MG63 (cell line): ENCODE measurements around the gene DGCR8. TPM values are rescaled to one million over a fixed set of nuclear protein-coding genes. Genes with fewer than 3 reads are reported as not detected.
A peak's percentile ranks its signal among the peaks of the same experiment; 100 is the strongest.

ENCODE experiments used
- DNase-seq: peaks from one replicate; pipeline ENCODE4 v3.0.0-alpha.2; 2020
- H3K27me3 ChIP-seq: fragments of 250-450 bp; sonication (Bioruptor Pico); 2 replicates; pipeline ENCODE4 v1.5.1; 2020; ENCODE audit warnings: mild to moderate bottlenecking, moderate library complexity
- H3K36me3 ChIP-seq: fragments of 250-450 bp; sonication (Bioruptor Pico); 2 replicates; pipeline ENCODE4 v1.5.1; 2020; ENCODE audit warnings: mild to moderate bottlenecking, moderate library complexity
- H3K4me3 ChIP-seq: fragments of 250-450 bp; sonication (Bioruptor Pico); 2 replicates; pipeline ENCODE4 v1.5.1; 2020; ENCODE audit warnings: mild to moderate bottlenecking, moderate library complexity
- H3K9me3 ChIP-seq: fragments of 250-450 bp; sonication (Bioruptor Pico); 2 replicates; pipeline ENCODE4 v1.5.1; 2020; ENCODE audit warnings: mild to moderate bottlenecking, moderate library complexity
- total RNA-seq: library from RNA; depleted of rRNA; stranded (reverse); fragments of >200 nt; shearing (Covaris generic); gene quantifications from 2 replicates; pipeline ENCODE4 v1.2.3, GENCODE V29; 2014; ENCODE audit warnings: low replicate concordance; rRNA removed

The DGCR8 gene
- total RNA-seq: 16.3 and 31.0 TPM in 2 replicates

GRCh38 chr22:20079745-20080444, at the start of gene DGCR8:
Gene DGCR8, plus strand, starts transcription at chr22:20080241. Its CDS starts 5,723 bp downstream, at chr22:20085964.
- no peaks in the 10 kb centered on the region for H3K27me3 ChIP-seq
- peak within 1 kb of the TSS; percentile 95 for H3K4me3 ChIP-seq
- no peaks in the 10 kb centered on the region for H3K9me3 ChIP-seq

DNA sequence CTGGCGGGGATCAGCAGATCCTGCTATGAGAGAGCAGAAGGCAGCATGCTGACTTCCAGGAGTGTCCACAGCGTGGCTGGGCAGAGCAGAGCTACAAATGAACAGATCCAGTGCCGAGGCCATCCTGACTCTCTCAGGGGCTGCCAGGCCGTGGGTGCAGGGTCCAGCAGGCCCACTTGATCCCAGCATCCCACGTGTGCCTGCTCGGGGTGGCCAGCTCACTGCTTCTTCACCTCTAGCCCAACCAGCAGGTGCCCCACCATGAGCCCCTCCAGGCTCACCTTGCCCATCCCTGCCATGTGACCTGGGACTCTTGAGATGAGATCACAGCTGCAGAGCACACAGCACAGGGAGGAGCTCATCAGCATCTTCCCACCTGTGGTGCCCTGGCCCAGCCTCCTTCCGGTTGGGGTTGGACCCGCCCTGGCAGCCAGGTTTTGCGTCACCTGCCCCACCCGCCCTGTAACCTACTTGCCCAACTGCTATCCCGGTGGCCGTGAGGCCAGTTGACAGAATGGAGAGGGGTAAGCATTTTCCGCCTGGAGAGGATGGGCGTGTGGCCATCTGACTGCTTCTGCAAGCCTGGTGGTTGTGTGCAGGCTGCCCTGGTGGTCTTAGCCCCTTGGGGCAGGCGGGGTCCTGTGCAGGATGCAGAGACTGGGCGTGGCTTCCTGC, 48.2 kb upstream of the DGCR8 start:
- Histone ChIP-seq H3K9me3 (no peaks in the 10 kb centered on the region), H3K27me3 (no peaks in the 10 kb centered on the region), H3K4me3 (no peak overlapping the region), H3K36me3 (peaks cover 8% of the 10 kb centered on the region)
- DNase-seq: no peak

More at GRCh38 chr22:20079745-20080444, at the start of gene DGCR8:
- peaks cover 20% of the 10 kb centered on the region for H3K36me3 ChIP-seq
- DNase-seq: peak; percentile 96

DNA sequence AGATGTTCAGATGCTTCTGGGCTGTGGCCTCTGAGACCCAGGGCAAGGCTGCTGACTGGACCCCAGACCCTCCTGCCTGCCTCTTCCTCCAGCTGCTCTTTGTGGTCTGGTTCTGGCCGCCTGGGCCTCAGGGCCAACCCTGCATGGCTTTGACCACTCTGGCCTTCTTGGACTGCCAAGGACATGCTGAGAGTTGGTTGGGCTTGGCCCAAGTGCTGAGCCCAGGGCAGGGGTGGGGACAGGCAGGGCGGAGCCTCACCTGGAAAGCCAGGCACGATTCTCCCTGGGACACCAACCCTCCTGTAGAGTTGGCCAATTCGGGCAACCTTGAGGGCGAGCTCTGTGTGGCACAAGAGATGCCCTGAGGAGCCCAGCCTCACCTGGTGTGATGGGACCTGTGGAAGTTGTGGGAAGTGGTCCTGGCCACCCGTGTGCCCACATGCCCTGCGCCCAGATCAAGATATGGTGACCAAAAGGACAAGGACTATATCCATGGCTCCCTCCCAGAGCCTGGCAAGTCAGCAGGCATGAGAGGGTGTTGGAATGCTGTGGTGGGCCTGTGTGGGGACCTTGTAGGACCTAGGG, 47.5 kb upstream of the DGCR8 start:
- DNase-seq: no peak
- Histone ChIP-seq H3K9me3 (no peaks in the 10 kb centered on the region), H3K4me3 (no peak overlapping the region), H3K27me3 (no peaks in the 10 kb centered on the region), H3K36me3 (peaks cover 8% of the 10 kb centered on the region)

DNA sequence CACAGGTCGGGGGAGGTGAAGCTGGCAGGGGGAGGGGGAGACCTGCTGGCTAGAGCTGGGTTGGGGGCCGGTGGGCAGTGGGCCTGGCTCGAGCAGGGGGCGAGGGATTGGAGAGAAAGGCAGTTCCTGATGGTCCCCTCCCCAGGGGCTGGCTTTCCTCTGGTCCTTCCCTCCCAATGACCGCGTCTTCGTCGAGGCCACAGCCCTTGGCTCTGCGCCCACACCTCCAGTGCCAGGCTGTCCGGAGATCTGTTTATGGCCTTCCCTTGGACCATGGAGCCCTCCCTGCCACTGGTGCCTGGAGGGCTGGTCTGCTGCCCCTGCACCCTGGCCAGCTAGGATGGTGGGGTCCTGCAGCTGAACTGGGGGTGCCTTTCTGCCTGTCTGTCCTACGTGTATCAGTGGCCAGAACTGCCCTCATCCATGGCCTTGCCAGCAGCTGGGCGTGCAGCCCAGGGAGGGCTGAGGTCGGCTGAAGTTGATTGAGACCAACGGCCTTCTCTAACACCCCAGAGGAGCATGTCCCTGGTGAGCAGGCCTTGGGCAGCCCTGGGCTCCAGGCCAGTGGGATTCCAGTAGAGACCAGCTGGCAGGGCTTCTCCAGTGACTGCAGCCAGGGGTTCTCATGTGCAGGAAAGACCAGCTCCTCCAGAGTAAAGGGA, 46.9 kb upstream of the DGCR8 start:
- no peak overlapping the region for H3K4me3 ChIP-seq
- peaks cover 8% of the 10 kb centered on the region for H3K36me3 ChIP-seq
- no peaks in the 10 kb centered on the region for H3K9me3 ChIP-seq
- H3K27me3 ChIP-seq: no peaks in the 10 kb centered on the region
- peak; percentile 70 for DNase-seq

DNA sequence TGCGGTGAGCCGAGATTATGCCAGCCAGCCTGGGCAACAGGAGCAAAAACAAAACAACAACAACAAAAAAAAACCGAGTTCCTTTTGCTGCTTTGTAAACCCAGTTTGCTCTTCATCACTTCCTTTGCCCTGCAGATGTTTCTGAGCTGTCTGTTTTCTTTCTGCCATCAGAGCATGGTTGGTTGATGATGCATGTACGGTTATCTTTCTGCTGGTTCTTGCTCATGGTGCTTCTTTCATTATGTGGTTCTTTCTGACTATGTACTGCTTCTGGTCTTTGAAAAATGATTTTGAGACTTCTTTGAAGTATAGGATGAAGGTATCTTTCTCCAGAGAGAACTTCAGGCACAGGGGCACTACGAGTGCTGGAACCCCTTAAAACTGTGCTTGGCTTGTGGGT, 45.9 kb upstream of the DGCR8 start:
- H3K9me3 ChIP-seq: no peaks in the 10 kb centered on the region
- no peak overlapping the region for H3K4me3 ChIP-seq
- no peak for DNase-seq
- H3K36me3 ChIP-seq: peaks cover 8% of the 10 kb centered on the region
- no peaks in the 10 kb centered on the region for H3K27me3 ChIP-seq

- H3K4me3 ChIP-seq: no peak overlapping the region
- no peaks in the 10 kb centered on the region for H3K9me3 ChIP-seq
- DNase-seq: no peak
- H3K36me3 ChIP-seq: peaks cover 8% of the 10 kb centered on the region
- no peaks in the 10 kb centered on the region for H3K27me3 ChIP-seq
Observed at GRCh38 chr22:20035375-20036083, 44.5 kb upstream of the DGCR8 start.

DNA sequence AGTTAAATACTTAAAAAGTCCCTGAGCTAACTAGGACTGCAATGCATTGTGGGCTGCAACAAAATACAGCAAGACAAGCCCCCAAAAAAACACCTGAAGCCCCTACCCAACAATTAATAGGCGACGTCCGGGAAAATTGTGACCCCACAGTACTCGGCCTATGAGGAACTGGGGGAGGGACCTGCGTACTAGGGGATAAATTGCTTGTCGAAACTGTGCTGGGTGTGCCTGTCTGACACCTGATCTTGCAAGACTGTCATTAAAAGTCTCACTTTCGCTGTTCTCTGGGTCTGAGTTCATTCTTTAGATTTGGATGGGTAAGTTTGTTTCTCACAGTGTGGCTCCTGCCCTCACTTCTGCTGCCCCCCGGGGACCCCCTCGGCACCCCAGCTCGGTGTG, 44.0 kb upstream of the DGCR8 start:
- no peaks in the 10 kb centered on the region for H3K27me3 ChIP-seq
- peaks cover 8% of the 10 kb centered on the region for H3K36me3 ChIP-seq
- no peaks in the 10 kb centered on the region for H3K9me3 ChIP-seq
- no peak overlapping the region for H3K4me3 ChIP-seq
- DNase-seq: no peak

GRCh38 chr22:20036535-20037392, 43.3 kb upstream of the DGCR8 start:
- DNase-seq: no peak

GRCh38 chr22:20037419-20037818, 42.6 kb upstream of the DGCR8 start:
- peaks cover 3% of the 10 kb centered on the region for H3K36me3 ChIP-seq
- no peak for DNase-seq
- H3K27me3 ChIP-seq: no peaks in the 10 kb centered on the region
- no peaks in the 10 kb centered on the region for H3K9me3 ChIP-seq
- H3K4me3 ChIP-seq: no peak overlapping the region

More at GRCh38 chr22:20036535-20037392, 43.3 kb upstream of the DGCR8 start:
- Histone ChIP-seq H3K4me3 (no peak overlapping the region), H3K36me3 (peaks cover 8% of the 10 kb centered on the region), H3K9me3 (no peaks in the 10 kb centered on the region), H3K27me3 (no peaks in the 10 kb centered on the region)

- no peak for DNase-seq
- Histone ChIP-seq H3K36me3 (no peaks in the 10 kb centered on the region; the same call in 1 of the 2 replicates), H3K27me3 (no peaks in the 10 kb centered on the region), H3K9me3 (no peaks in the 10 kb centered on the region), H3K4me3 (no peak overlapping the region)
Observed at GRCh38 chr22:20038574-20038973, 41.5 kb upstream of the DGCR8 start.

DNA sequence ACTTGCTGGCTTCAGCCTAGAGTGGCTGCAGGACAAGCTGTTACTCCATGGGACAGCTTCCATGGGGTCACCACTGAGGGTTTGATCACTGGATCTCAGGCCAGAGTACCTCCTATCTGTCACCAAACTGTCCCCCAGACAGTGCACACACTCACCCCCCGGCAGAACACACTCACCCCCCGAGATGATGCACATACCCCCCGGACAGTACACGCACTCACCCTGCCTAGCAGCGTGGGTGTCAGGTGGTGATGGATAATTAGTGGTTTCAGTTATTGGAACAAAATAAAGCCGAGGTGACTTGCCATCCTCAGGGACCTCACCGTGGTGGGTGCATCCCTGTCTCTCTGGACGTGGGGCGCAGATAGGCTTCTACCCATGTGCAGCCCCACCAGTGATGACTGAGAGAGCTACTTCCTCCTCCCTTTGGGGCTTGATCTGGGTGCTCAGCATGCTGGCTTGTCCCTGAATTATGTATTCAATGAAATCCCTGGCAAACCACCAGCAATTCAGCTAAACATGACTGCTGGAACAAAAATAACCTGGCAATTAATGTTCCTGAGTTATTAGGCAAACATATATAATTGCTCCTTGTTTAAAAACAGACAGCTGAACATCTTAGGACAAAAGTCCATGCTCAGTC, 40.2 kb upstream of the DGCR8 start:
- no peak for DNase-seq
- H3K36me3 ChIP-seq: no peaks in the 10 kb centered on the region

GRCh38 chr22:20040327-20041200, 39.5 kb upstream of the DGCR8 start:
- Histone ChIP-seq H3K27me3 (no peaks in the 10 kb centered on the region), H3K9me3 (no peaks in the 10 kb centered on the region), H3K4me3 (no peak overlapping the region), H3K36me3 (no peaks in the 10 kb centered on the region)
- DNase-seq: no peak

More for the DNA sequence above, 40.2 kb upstream of the DGCR8 start:
- Histone ChIP-seq H3K27me3 (no peaks in the 10 kb centered on the region), H3K9me3 (no peaks in the 10 kb centered on the region), H3K4me3 (no peak overlapping the region)

GRCh38 chr22:20043057-20043996, 36.7 kb upstream of the DGCR8 start:
- DNase-seq: no peak
- Histone ChIP-seq H3K36me3 (peaks cover 12% of the 10 kb centered on the region), H3K9me3 (no peaks in the 10 kb centered on the region)

GRCh38 chr22:20043997-20044342, 36.1 kb upstream of the DGCR8 start:
- Histone ChIP-seq H3K9me3 (no peaks in the 10 kb centered on the region), H3K4me3 (no peak overlapping the region), H3K27me3 (no peaks in the 10 kb centered on the region), H3K36me3 (peaks cover 12% of the 10 kb centered on the region)
- DNase-seq: no peak

More at GRCh38 chr22:20043057-20043996, 36.7 kb upstream of the DGCR8 start:
- Histone ChIP-seq H3K4me3 (no peak overlapping the region), H3K27me3 (no peaks in the 10 kb centered on the region)
